Eye (tissue), 1 donor: Measurements from ENCODE around the gene HNRNPA0.
"Not testable (repeated sequence)": the region's sequence is repeated elsewhere in the genome, so short reads cannot be mapped to it uniquely, and the experiment has no call there.

Source experiments
- DNase-seq: peaks from one replicate; pipeline ENCODE4 v3.0.0-alpha.2; 2015

Gene HNRNPA0

DNA sequence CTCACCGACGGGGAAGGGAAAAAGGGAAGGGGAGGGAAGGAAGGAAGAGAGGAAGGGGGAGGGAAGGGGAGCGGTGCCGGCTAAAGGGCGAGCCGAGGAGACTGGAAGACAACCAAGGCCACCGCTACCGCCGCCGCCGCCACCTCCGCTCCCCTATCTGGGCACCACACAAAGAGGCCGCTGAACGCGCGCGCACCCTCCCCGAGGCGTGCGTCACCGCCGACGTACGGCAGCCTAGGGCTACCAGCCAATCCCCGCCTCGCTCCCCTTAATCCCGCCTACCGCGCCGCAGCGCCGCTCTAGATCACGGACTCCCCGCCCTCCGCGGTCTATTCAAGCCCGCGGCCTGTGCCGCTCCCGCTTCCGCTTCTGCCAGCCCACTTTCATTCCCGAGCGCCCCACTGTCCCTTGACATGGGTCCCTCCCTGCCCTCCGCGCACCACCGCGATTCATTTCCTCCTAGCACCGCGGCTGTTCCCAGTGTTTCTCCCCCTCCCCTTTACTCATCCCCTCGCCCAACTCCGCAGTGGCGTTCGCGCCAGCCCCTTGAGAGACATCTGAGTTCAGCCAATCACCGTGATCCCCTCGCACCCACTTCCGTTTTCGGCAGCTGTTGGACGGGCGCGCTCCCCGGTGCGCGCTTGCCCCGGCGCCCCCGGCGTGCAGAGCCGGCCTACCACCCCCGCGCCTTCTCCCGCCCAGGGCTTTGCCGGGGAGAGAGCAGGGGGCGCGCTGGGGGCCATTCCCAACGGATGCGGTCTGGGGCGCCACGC is at the start of gene HNRNPA0:
Gene HNRNPA0, minus strand, starts transcription at position 176 of the 773 bp plus-strand sequence. CDS start 297 bp downstream, outside the sequence.
- DNase-seq, result peak; percentile 99

- DNase-seq, result no peak
Observed at GRCh38 chr5:137802282-137803210, 48.4 kb upstream of the HNRNPA0 start.

- DNase-seq, result no peak
Observed at GRCh38 chr5:137800700-137801411, 46.7 kb upstream of the HNRNPA0 start.

- no peak for DNase-seq
Observed at GRCh38 chr5:137796279-137796678, 42.1 kb upstream of the HNRNPA0 start.

DNA sequence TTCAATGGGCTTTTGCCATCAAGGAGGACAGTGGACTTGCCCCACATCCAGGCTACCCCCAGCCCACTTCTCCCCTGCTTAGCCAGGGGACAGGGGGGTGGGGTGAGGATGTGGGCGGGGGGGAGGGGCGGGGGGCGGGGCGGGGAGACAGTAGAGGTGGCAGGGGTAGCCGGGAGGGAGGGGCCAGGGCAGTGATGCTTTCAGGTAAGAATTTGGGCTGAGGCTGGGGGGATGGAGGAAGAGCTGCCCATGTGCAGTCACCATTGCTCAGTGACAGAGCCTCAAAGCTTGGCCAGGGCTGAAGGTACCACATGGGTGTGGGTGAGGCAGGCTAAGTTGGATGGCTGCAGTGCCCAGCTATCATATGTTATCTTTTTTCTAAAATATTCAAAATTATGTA is 40.7 kb upstream of the HNRNPA0 start:
- DNase-seq, result no peak

DNA sequence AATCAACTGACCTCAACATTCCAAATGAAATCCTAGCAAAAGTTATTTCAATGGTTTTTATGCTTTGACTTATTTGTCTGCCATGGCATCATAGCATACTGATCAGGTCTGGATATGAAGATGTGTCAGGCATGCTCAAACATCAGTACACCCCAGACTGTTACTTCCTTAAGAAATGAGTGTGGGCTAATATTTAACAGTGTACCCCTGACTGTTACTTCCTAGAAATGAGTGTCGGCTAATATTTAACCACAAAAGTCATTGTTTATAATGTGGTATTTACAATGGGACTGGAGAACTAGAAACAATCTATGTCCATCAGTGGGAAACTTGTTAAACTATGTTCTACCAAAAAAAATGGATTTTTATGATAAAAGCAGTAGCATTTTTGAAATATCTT is 38.1 kb upstream of the HNRNPA0 start:
- no peak for DNase-seq

- no peak for DNase-seq
Observed at GRCh38 chr5:137791799-137792198, 37.6 kb upstream of the HNRNPA0 start.

DNA sequence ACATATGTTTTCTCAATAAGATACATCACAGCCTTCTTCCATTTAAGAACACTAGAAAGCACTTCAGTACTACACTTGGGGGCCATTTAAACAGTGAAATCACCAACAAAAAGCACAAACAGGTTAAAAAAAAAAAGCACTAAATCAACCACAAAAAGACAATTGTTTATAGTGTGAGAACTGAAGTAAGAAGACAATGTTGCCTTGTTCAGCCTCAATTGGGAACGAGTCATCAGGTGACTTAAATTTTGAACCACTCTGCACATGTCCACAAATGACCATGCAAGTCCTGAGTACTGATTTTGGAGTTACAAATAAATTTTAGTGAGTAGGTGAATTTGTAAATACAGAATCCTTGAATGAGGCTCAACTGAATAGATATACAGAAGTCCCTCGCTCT is 37.2 kb upstream of the HNRNPA0 start:
- DNase-seq, result no peak

DNA sequence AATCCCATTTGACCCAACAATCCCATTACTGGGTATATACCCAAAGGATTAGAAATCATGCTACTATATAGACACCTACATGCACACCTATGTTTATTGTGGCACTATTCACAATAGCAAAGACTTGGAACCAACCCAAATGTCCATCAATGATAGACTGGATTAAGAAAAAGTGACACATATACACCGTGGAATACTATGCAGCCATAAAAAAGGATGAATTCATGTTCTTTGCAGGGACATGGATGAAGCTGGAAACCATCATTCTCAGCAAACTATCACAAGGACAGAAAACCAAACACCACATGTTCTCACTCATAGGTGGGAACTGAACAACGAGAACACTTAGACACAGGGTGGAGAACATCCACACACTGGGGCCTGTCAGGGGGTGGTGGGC is 34.4 kb upstream of the HNRNPA0 start:
- not testable (repeated sequence) for DNase-seq

DNA sequence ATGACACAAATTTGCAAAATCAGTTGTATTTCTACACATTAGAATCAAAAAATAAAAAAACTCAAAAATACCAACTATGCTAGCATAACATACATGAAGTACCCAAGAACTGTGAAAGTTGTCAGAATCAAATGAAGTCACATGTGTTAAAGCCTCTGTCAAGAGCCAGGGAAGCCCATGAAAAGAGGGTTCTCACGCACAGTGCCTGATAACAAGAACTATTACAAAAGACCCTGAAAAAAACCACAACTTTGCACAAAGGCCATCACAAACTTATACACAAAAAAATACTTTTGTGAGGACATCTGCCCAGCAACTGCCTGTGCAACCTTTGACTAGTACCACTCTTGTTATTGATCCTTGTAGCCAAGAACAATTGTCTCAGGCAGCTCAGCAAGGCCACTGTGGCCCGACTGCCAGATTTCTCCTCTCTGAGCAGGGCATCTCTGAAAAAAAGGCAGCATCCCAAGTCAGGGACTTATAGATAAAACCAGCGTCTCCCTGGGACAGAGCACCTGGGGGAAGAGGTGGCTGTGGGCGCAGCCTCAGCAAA is 28.9 kb upstream of the HNRNPA0 start:
- DNase-seq, result no peak

DNA sequence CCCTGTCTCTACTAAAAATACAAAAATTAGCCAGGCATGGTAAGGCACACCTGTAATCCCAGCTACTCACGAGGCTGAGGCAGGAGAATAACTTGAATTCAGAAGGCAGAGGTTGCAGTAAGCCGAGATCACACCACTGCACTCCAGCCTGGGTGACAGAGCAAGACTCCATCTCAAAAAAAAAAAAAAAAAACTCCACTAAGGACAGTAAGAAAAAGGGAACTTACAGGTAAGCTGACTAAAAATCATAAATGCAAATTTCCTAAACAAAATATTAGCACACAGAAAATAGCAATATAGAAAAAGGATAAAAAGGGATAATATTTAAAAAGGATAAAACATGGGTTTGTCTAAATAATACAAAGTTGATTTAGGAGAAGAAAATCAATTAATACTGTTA is 27.9 kb upstream of the HNRNPA0 start:
- no peak for DNase-seq

GRCh38 chr5:137778772-137779564 is 24.8 kb upstream of the HNRNPA0 start:
- peak; percentile 75 for DNase-seq

GRCh38 chr5:137767937-137768336 is 13.8 kb upstream of the HNRNPA0 start:
- not testable (repeated sequence) for DNase-seq

GRCh38 chr5:137761566-137761965 is 7.4 kb upstream of the HNRNPA0 start:
- DNase-seq, result no peak

- DNase-seq, result no peak
Observed at GRCh38 chr5:137760719-137761516, 6.8 kb upstream of the HNRNPA0 start.

- no peak for DNase-seq
Observed at GRCh38 chr5:137760294-137760693, 6.1 kb upstream of the HNRNPA0 start.

DNA sequence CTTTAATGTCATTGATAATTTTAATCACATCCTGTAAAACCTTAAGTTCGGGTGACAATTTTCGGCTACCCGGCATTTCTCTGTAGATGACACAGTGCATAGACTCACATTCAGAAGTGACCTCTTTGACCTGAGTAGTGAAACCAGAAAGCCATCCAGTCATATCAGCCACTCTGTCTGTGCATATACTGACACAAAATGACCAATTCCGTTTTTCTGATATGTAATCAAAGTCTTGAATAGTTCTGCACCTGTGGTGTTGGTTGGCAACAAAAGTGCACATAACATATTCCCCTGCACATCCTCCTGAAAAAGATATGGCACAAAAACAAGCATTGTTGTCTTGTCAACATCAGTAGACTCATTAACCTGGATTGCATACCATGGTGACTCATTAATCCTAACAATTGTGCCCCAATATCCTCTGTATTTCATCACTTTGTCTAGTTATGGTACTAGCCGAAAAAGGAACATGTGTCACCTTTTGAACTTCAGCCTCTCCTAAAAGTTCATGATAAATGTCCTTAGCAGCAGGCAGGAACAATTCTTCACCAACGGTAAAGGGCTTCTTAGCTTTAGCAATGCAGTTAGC is 4.6 kb upstream of the HNRNPA0 start:
- DNase-seq, result no peak

- no peak for DNase-seq
Observed at GRCh38 chr5:137758121-137758520, 4.0 kb upstream of the HNRNPA0 start.

DNA sequence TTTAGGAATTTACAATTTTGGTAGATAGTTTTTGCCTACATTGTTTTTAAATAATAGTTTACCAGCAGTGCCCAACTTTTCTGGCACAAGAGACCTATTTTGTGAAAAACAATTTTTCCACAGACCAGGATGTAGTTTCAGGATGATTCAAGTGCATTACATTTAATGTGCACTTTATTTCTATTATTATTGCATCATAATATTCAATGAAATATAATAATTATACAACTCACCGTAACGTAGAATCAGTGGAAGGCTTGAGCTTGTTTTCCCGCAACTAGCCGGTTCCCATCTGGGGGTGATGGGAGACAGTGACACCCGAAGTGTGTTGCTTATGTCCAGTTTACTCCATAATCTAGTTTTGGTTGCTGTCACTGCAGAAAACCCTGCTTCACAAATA is 3.5 kb upstream of the HNRNPA0 start:
- DNase-seq, result no peak

DNA sequence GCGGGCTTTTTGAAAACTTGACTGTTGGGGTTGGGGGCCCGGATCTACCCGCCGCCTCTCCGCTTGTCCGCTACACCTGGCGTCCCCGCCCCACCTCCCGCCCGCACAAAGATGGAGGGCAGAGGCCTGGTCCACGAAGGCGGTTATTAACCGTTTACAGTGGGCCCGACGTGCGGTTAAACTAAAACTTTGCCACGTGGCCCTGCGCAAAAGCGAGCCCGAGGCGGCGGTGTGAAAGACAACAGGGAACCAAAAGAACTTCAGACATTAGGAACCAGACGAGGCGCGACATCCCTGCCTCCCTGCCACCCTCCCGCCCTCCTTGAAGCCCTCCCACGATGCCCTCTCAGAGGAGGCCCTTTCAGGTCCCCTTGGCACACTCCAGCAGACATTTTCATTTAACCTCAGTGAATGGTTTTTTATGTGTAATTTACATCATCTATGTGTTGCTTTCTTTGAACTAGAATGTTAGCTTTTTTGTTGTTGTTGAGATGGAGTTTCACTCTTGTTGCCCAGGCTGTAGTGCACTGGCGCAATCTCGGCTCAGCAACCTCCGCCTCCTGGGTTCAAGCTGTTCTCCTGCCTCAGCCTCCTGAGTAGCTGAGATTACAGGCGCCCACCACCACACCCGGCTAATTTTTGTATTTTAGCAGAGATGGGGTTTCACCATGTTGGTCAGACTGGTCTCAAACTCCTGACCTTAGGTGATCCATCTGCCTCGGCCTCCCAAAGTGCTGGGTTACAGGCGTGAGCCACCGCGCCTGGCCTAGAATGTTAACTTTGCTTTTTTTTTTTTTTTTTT is 999 bp upstream of the HNRNPA0 start:
- DNase-seq, result no peak
